ENCODE data around the gene CDK15.

Gene CDK15

GRCh38 chr2:201932511-201932910 lies 126.2 kb downstream of the CDK15 start (continued):
- 0 out of 2 replicates have a peak, but pooled peaks have one; percentile 14 for TF ChIP-seq GLI2 (tag by site-specific recombination; IDR thresholded peaks at IDR 0.05; ENCODE audit: borderline replicate concordance, low read depth)

- Histone ChIP-seq H3K4me1 (ENCODE audit: control insufficient read depth, insufficient read depth, low read length) (no peaks in the 10 kb centered on the region), H3K36me3 (ENCODE audit: control insufficient read depth in 2 of 2, insufficient read depth in 1 of 2, low read length in 2 of 2) (no peaks in the 10 kb centered on the region), H3K9me3 (ENCODE audit: control insufficient read depth, insufficient read depth, low read depth, low read length) (no peaks in the 10 kb centered on the region), H3K4me3 (ENCODE audit: low read depth, low read length) (no peak overlapping the region), H3K27ac (ENCODE audit: extremely low read depth, low read depth, low read length) (no peak overlapping the region)
- ChIA-PET POLR2A (no interaction called here), CTCF (no interaction called here)
- TF ChIP-seq ZNF677 (tag by site-specific recombination; IDR thresholded peaks at IDR 0.05) (no peak), TSHZ1 (tag by site-specific recombination; IDR thresholded peaks at IDR 0.05; ENCODE audit: borderline replicate concordance) (no peak), ZEB2 (tag by site-specific recombination; IDR thresholded peaks at IDR 0.05) (no peak), HOXD13 (CRISPR knock-in tag; IDR thresholded peaks at IDR 0.05; ENCODE audit: borderline replicate concordance) (no peak), ZFP37 (tag by site-specific recombination; IDR thresholded peaks at IDR 0.05) (no peak), ZBTB17 (tag by site-specific recombination; IDR thresholded peaks at IDR 0.05) (no peak), ZNF514 (tag by site-specific recombination; IDR thresholded peaks at IDR 0.05) (no peak), ZNF184 (tag by site-specific recombination; IDR thresholded peaks at IDR 0.05) (no peak)
Observed at GRCh38 chr2:201933792-201934237, 127.5 kb downstream of the CDK15 start.

GRCh38 chr2:201936817-201937216 lies 130.5 kb downstream of the CDK15 start:
- H3K9me3 ChIP-seq (ENCODE audit: control insufficient read depth, insufficient read depth, low read depth, low read length), result no peaks in the 10 kb centered on the region
- no peaks in the 10 kb centered on the region for H3K4me1 ChIP-seq (ENCODE audit: control insufficient read depth, insufficient read depth, low read length)
- H3K27ac ChIP-seq (ENCODE audit: extremely low read depth, low read depth, low read length), result no peak overlapping the region
- no peaks in the 10 kb centered on the region for H3K36me3 ChIP-seq (ENCODE audit: control insufficient read depth in 2 of 2, insufficient read depth in 1 of 2, low read length in 2 of 2)
- CTCF ChIA-PET, result interaction anchor here (0.9 kb wide), 1 partner anchor 76 kb away, joined by 4 read pairs; no protein-coding TSS in a partner anchor
- no peak overlapping the region for H3K4me3 ChIP-seq (ENCODE audit: low read depth, low read length)
- POLR2A ChIA-PET, result interaction anchor here (0.6 kb wide), 1 partner anchor 103 kb away, joined by 8 read pairs; no protein-coding TSS in a partner anchor
- TF ChIP-seq ZNF138 (tag by site-specific recombination; IDR thresholded peaks at IDR 0.05; ENCODE audit: borderline replicate concordance) (no peak), BCL11A (tag by site-specific recombination; IDR thresholded peaks at IDR 0.05; ENCODE audit: low read depth) (no peak), ZNF792 (tag by site-specific recombination; IDR thresholded peaks at IDR 0.05) (no peak), ZNF600 (tag by site-specific recombination; IDR thresholded peaks at IDR 0.05) (no peak), ZNF175 (tag by site-specific recombination; IDR thresholded peaks at IDR 0.05) (no peak), ZNF501 (tag by site-specific recombination; IDR thresholded peaks at IDR 0.05) (no peak), ZNF133 (tag by site-specific recombination; IDR thresholded peaks at IDR 0.05) (no peak), ZBTB1 (tag by site-specific recombination; IDR thresholded peaks at IDR 0.05) (no peak), ZNF843 (tag by site-specific recombination; IDR thresholded peaks at IDR 0.05) (no peak), SETDB1 (IDR thresholded peaks at IDR 0.05; ENCODE audit: insufficient read length, low read length) (no peak)
- TF ChIP-seq, protein P1, sequence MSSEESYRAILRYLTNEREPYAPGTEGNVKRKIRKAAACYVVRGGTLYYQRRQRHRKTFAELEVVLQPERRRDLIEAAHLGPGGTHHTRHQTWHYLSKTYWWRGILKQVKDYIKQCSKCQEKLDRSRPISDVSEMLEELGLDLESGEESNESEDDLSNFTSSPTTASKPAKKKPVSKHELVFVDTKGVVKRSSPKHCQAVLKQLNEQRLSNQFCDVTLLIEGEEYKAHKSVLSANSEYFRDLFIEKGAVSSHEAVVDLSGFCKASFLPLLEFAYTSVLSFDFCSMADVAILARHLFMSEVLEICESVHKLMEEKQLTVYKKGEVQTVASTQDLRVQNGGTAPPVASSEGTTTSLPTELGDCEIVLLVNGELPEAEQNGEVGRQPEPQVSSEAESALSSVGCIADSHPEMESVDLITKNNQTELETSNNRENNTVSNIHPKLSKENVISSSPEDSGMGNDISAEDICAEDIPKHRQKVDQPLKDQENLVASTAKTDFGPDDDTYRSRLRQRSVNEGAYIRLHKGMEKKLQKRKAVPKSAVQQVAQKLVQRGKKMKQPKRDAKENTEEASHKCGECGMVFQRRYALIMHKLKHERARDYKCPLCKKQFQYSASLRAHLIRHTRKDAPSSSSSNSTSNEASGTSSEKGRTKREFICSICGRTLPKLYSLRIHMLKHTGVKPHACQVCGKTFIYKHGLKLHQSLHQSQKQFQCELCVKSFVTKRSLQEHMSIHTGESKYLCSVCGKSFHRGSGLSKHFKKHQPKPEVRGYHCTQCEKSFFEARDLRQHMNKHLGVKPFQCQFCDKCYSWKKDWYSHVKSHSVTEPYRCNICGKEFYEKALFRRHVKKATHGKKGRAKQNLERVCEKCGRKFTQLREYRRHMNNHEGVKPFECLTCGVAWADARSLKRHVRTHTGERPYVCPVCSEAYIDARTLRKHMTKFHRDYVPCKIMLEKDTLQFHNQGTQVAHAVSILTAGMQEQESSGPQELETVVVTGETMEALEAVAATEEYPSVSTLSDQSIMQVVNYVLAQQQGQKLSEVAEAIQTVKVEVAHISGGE (tag by site-specific recombination; conservative IDR thresholded peaks at IDR 0.05; ENCODE audit: low read depth), result no peak

Measured in HEK293 (cell line).